IMR-90 (cell line): Measurements from ENCODE around the gene KAZN. TPM values are rescaled to one million over a fixed set of nuclear protein-coding genes. Genes with fewer than 3 reads are reported as not detected.

Experiments used
- ATAC-seq: fragments of 200-7000 bp; cut with Tn5 transposase; 2 replicates; pipeline ENCODE4 v1.9.1; 2020; ENCODE audit warnings: low read depth, mild to moderate bottlenecking, moderate library complexity
- BruUV-seq: library from RNA; stranded (reverse); fragments of 400-500 nt; replicated peaks from 2 replicates; lab custom pipeline; 2021; lab: Mats Ljungman, UMichigan
- CTCF ChIA-PET: fragments of 300-600 bp; formaldehyde crosslinking; extraction: SDS; loops from one replicate; lab custom pipeline; 2021; ENCODE audit warnings: antibody characterized with exemption; lab: Yijun Ruan, JAX
- POLR2A ChIA-PET: fragments of 300-600 bp; sonication (Branson Sonifier 250); formaldehyde crosslinking; loops from one replicate; lab custom pipeline; 2022; ENCODE audit warnings: antibody characterized with exemption; ENCODE audit not compliant: unreplicated experiment; lab: Charles Lee
- DNase-seq: peaks from one replicate; pipeline ENCODE4 v3.0.0; 2013
- H2AFZ ChIP-seq: replicated peaks from 2 replicates; pipeline ENCODE3; 2013; ENCODE audit warnings: low read length, mild to moderate bottlenecking; ENCODE audit not compliant: poor library complexity
- H2AK5ac ChIP-seq: 2 replicates; pipeline ENCODE4 v1.6.1; 2013; ENCODE audit warnings: low read depth, low read length, inconsistent platforms
- H2AK9ac ChIP-seq: replicated peaks from 2 replicates; pipeline ENCODE3; 2013; ENCODE audit warnings: mild to moderate bottlenecking, low read depth, low read length, moderate library complexity; ENCODE audit not compliant: poor library complexity
- H2BK120ac ChIP-seq: 2 replicates; pipeline ENCODE4 v1.6.1; 2013; ENCODE audit warnings: low read depth, low read length, inconsistent platforms
- H2BK15ac ChIP-seq: 3 replicates; pipeline ENCODE4 v1.6.1; 2013; ENCODE audit warnings: low read depth, low read length, inconsistent platforms
- H2BK20ac ChIP-seq: 2 replicates; pipeline ENCODE4 v1.6.1; 2013; ENCODE audit warnings: low read depth, mild to moderate bottlenecking, inconsistent platforms, low read length, moderate library complexity
- H2BK5ac ChIP-seq: 2 replicates; pipeline ENCODE4 v1.6.1; 2013; ENCODE audit warnings: mild to moderate bottlenecking, low read depth, low read length, inconsistent platforms; ENCODE audit not compliant: poor library complexity, severe bottlenecking
- H3K14ac ChIP-seq: replicated peaks from 2 replicates; pipeline ENCODE4 v1.6.1; 2013; ENCODE audit warnings: low read depth, low read length, inconsistent platforms
- H3K18ac ChIP-seq: 2 replicates; pipeline ENCODE4 v1.6.1; 2013; ENCODE audit warnings: low read depth, low read length, control low read depth
- H3K23ac ChIP-seq: 2 replicates; pipeline ENCODE4 v1.6.1; 2013; ENCODE audit warnings: low read depth, low read length, inconsistent platforms
- H3K27ac ChIP-seq: 2 replicates; pipeline ENCODE4 v1.5.1; 2013; ENCODE audit warnings: mild to moderate bottlenecking, control low read depth, low read length; ENCODE audit not compliant: insufficient read depth
- H3K27me3 ChIP-seq: 2 replicates; pipeline ENCODE4 v1.6.1; 2013; ENCODE audit warnings: low read length; ENCODE audit not compliant: control insufficient read depth, insufficient read depth
- H3K36me3 ChIP-seq: 2 replicates; pipeline ENCODE4 v1.6.1; 2013; ENCODE audit warnings: low read length, mixed read lengths; ENCODE audit not compliant: control insufficient read depth, insufficient read depth
- H3K4ac ChIP-seq: 2 replicates; pipeline ENCODE4 v1.6.1; 2013; ENCODE audit warnings: low read depth, low read length, inconsistent platforms
- H3K4me1 ChIP-seq: 2 replicates; pipeline ENCODE4 v1.6.1; 2013; ENCODE audit warnings: low read length, mixed read lengths; ENCODE audit not compliant: control insufficient read depth, insufficient read depth
- H3K4me2 ChIP-seq: 2 replicates; pipeline ENCODE4 v1.6.1; 2013; ENCODE audit warnings: low read depth, mild to moderate bottlenecking, control low read depth, low read length, moderate library complexity
- H3K4me3 ChIP-seq: 2 replicates; pipeline ENCODE4 v1.5.1; 2013; ENCODE audit warnings: low read depth, mild to moderate bottlenecking, control low read depth, low read length, moderate library complexity; ENCODE audit not compliant: insufficient read depth
- H3K56ac ChIP-seq: 2 replicates; pipeline ENCODE4 v1.6.1; 2013; ENCODE audit warnings: low read length, inconsistent platforms; ENCODE audit not compliant: insufficient read depth; ENCODE audit errors: extremely low read depth
- H3K79me1 ChIP-seq, 2 experiments: 2 replicates each; pipeline ENCODE4 v1.6.1; 2013; ENCODE audit warnings: low read length in 2 of 2, inconsistent platforms in 1 of 2, low read depth in 1 of 2
- H3K9ac ChIP-seq: 2 replicates; pipeline ENCODE4 v1.6.1; 2013; ENCODE audit warnings: low read depth, low read length, control low read depth
- H3K9me1 ChIP-seq: 2 replicates; pipeline ENCODE4 v1.6.1; 2013; ENCODE audit warnings: low read length, inconsistent platforms; ENCODE audit not compliant: insufficient read depth
- H3K9me3 ChIP-seq: 2 replicates; pipeline ENCODE4 v1.6.1; 2013; ENCODE audit warnings: low read length; ENCODE audit not compliant: control insufficient read depth, insufficient read depth
- H4K20me1 ChIP-seq: 2 replicates; pipeline ENCODE4 v1.6.1; 2013; ENCODE audit warnings: low read length, inconsistent platforms; ENCODE audit not compliant: insufficient read depth
- H4K5ac ChIP-seq: 2 replicates; pipeline ENCODE4 v1.6.1; 2013; ENCODE audit warnings: mild to moderate bottlenecking, low read depth, low read length, control low read depth
- H4K8ac ChIP-seq, 2 experiments: 2 replicates each; pipeline ENCODE4 v1.6.1; 2013; ENCODE audit warnings: low read depth in 2 of 2, low read length in 2 of 2, control low read depth in 1 of 2, inconsistent platforms in 1 of 2
- H4K91ac ChIP-seq: 2 replicates; pipeline ENCODE4 v1.6.1; 2013; ENCODE audit warnings: low read depth, low read length, inconsistent platforms; ENCODE audit not compliant: insufficient read depth
- CEBPB ChIP-seq: IDR thresholded peaks from 2 replicates; pipeline ENCODE4 v1.6.1; 2012; ENCODE audit warnings: low read depth, low read length, improper control_type of control experiment
- CHD1 ChIP-seq: IDR thresholded peaks from 2 replicates; pipeline ENCODE4 v1.6.1; 2012; ENCODE audit warnings: low read depth, low read length, improper control_type of control experiment
- CTCF ChIP-seq: conservative IDR thresholded peaks from 2 replicates; pipeline ENCODE4 v1.5.1; 2012; ENCODE audit warnings: mild to moderate bottlenecking, low read depth, low read length, improper control_type of control experiment
- ELK1 ChIP-seq: fragments of 150-350 bp; IDR thresholded peaks from 2 replicates; pipeline ENCODE4 v1.6.1; 2016; ENCODE audit warnings: low read depth, mild to moderate bottlenecking, low read length, moderate library complexity, borderline replicate concordance
- POLR2A ChIP-seq: IDR thresholded peaks from 2 replicates; pipeline ENCODE4 v1.6.1; 2012; ENCODE audit warnings: mild to moderate bottlenecking, low read depth, low read length
- RAD21 ChIP-seq: IDR thresholded peaks from 2 replicates; pipeline ENCODE4 v1.6.1; 2012; ENCODE audit warnings: low read length, improper control_type of control experiment
- RCOR1 ChIP-seq: IDR thresholded peaks from 2 replicates; pipeline ENCODE4 v1.6.1; 2012; ENCODE audit warnings: mild to moderate bottlenecking, low read length, improper control_type of control experiment; ENCODE audit not compliant: insufficient replicate concordance
- WGBS, 2 experiments: methylation state at CpG; one replicate each; pipeline versions ENCODE4 v1.1.5 to v1.1.7; 2013; ENCODE audit warnings: missing lambda C conversion rate in 2 of 2; ENCODE audit not compliant: insufficient read length in 1 of 2; ENCODE audit errors: extremely low coverage in 2 of 2; 5-methylcytosine and 5-hydroxymethylcytosine counted together
- dilution Hi-C: fragments of 300-500 bp; cut with HindIII; formaldehyde crosslinking; loops from one replicate; pipeline ENCODE4 v1.14.3; 2018; ENCODE audit warnings: low sequenced_read_pairs; ENCODE audit not compliant: unreplicated experiment
- in situ Hi-C: fragments of 300-500 bp; cut with MboI; formaldehyde crosslinking; loops from 3 replicates; pipeline ENCODE4 v1.14.3; 2019; ENCODE audit warnings: low sequenced_read_pairs, inconsistent platforms, mixed read lengths
- intact Hi-C: fragments of 100-400 bp; cut with micrococcal nuclease; formaldehyde crosslinking; loops from 2 replicates; pipeline ENCODE4 v1.10.0; 2022
- polyA plus RNA-seq, 3 experiments: library from polyadenylated mRNA; depleted of rRNA; stranded (reverse); fragments of >200 nt; gene quantifications; 2 replicates each; pipeline ENCODE4 v1.2.3, GENCODE V29; 2012; ENCODE audit warnings: low replicate concordance in 1 of 3
- total RNA-seq: library from RNA; depleted of rRNA; stranded (reverse); fragments of >200 nt; gene quantifications from 2 replicates; pipeline ENCODE4 v1.2.3, GENCODE V29; 2012

KAZN gene
- total and polyA plus RNA-seq, 2 of the 4 experiments (the other 2 are of a cell fraction) = 5.2 to 10.5 TPM

GRCh38 chr1:14777516-14778506 lies 179.3 kb downstream of the KAZN start:
- intact Hi-C loops = loop anchor here (2.0 kb wide), 1 partner anchor 323 kb away; no protein-coding TSS in a partner anchor

More at GRCh38 chr1:14777516-14778506, 179.3 kb downstream of the KAZN start:
- Histone ChIP-seq H2BK120ac (no peak overlapping the region), H3K9me3 (0 out of 2 replicates have a peak, but pooled peaks cover 2% of the 10 kb centered on the region), H3K4me3 (no peak overlapping the region), H3K36me3 (no peaks in the 10 kb centered on the region), H2AK5ac (no peak overlapping the region), H2AFZ (peak overlapping the region; percentile 56), H3K27ac (no peak overlapping the region), H4K5ac (no peak overlapping the region), H3K23ac (no peak overlapping the region), H2BK20ac (no peak overlapping the region), H2AK9ac (no peak overlapping the region), H2BK15ac (no peak overlapping the region), H3K4me2 (no peak overlapping the region), H3K9me1 (no peaks in the 10 kb centered on the region), H3K9ac (no peak overlapping the region), H2BK5ac (no peak overlapping the region), H3K4me1 (no peaks in the 10 kb centered on the region), H4K20me1 (no peaks in the 10 kb centered on the region), H3K79me1 (no peaks in the 10 kb centered on the region), H3K14ac (no peak overlapping the region), H3K56ac (no peak overlapping the region), H4K8ac (no peak overlapping the region), H3K27me3 (no peaks in the 10 kb centered on the region), H3K4ac (no peak overlapping the region), H4K91ac (no peak overlapping the region), H3K18ac (no peak overlapping the region)
- no peak for ATAC-seq
- DNase-seq = no peak
- POLR2A ChIA-PET = interaction anchor here (0.7 kb wide), 1 partner anchor 13 kb away, joined by 4 read pairs; no protein-coding TSS in a partner anchor
- in situ Hi-C loops = loop anchor here (5.0 kb wide), 1 partner anchor 269 kb away; no protein-coding TSS in a partner anchor
- BruUV-seq = no TSS peak
- WGBS, 2 experiments = 43% methylated on average over 1 of the region's 11 CpGs; no CpG with 5 or more reads in 1 of the 2 experiments
- dilution Hi-C loops = no loop called here
- no peak for TF ChIP-seq RCOR1
- TF ChIP-seq RAD21 = no peak
- no peak for TF ChIP-seq CTCF
- no peak for TF ChIP-seq CHD1
- TF ChIP-seq ELK1 = no peak
- no peak for TF ChIP-seq POLR2A
- no peak for TF ChIP-seq CEBPB
- CTCF ChIA-PET = interaction anchor here (1.0 kb wide), 1 partner anchor 10 kb away, joined by 3 read pairs; no protein-coding TSS in a partner anchor
